MCF 10A (cell line): Measurements from ENCODE around the gene OPCML. TPM values are rescaled to one million over a fixed set of nuclear protein-coding genes. Genes with fewer than 3 reads are reported as not detected.

ENCODE experiments used
- BruUV-seq: library from RNA; stranded (reverse); fragments of 400-500 nt; replicated peaks from 2 replicates; lab custom pipeline; 2021; lab: Mats Ljungman, UMichigan
- CTCF ChIA-PET: fragments of 300-600 bp; sonication (Branson Sonifier 250); formaldehyde crosslinking; extraction: SDS; loops from one replicate; lab custom pipeline; 2021; ENCODE audit warnings: antibody characterized with exemption, inconsistent platforms; lab: Yijun Ruan, JAX
- POLR2A ChIA-PET: fragments of 300-600, 350-650 bp; sonication (Branson Sonifier 250); formaldehyde crosslinking; extraction: SDS; loops from one replicate; lab custom pipeline; 2020; ENCODE audit warnings: antibody characterized with exemption, inconsistent platforms; lab: Yijun Ruan, JAX
- DNase-seq: peaks from one replicate; pipeline ENCODE4 v3.0.0-alpha.2; 2018; ENCODE audit not compliant: unreplicated experiment
- H3K27ac Mint-ChIP-seq: one replicate; pipeline ENCODE4 v1.8.0; 2022; ENCODE audit warnings: mild to moderate bottlenecking, low read depth, mixed read lengths; ENCODE audit not compliant: unreplicated experiment
- H3K27me3 Mint-ChIP-seq: one replicate; pipeline ENCODE4 v1.8.0; 2022; ENCODE audit warnings: mixed read lengths; ENCODE audit not compliant: insufficient read depth, unreplicated experiment
- H3K36me3 Mint-ChIP-seq: one replicate; pipeline ENCODE4 v1.8.0; 2022; ENCODE audit warnings: mild to moderate bottlenecking, moderate library complexity, mixed read lengths; ENCODE audit not compliant: insufficient read depth, unreplicated experiment
- H3K4me1 Mint-ChIP-seq: one replicate; pipeline ENCODE4 v1.8.0; 2022; ENCODE audit warnings: mixed read lengths; ENCODE audit not compliant: insufficient read depth, unreplicated experiment
- H3K4me3 Mint-ChIP-seq: one replicate; pipeline ENCODE4 v1.8.0; 2022; ENCODE audit warnings: mild to moderate bottlenecking, moderate library complexity, mixed read lengths; ENCODE audit not compliant: unreplicated experiment
- H3K9me3 Mint-ChIP-seq: one replicate; pipeline ENCODE4 v1.8.0; 2022; ENCODE audit warnings: mixed read lengths; ENCODE audit not compliant: unreplicated experiment
- intact Hi-C: fragments of 100-400 bp; cut with micrococcal nuclease; formaldehyde crosslinking; loops from 2 replicates; pipeline ENCODE4 v1.14.1; 2022
- total RNA-seq: library from RNA; stranded (reverse); gene quantifications from 2 replicates; pipeline ENCODE4 v1.2.3, GENCODE V29; 2022
- TF ChIP-seq, protein P1 (sequence below): fragments of 200-600 bp; IDR thresholded peaks from one replicate; pipeline ENCODE4 v1.8.0; 2022; ENCODE audit warnings: antibody characterized with exemption, mild to moderate bottlenecking; ENCODE audit not compliant: unreplicated experiment

Gene OPCML
- total RNA-seq, 1 experiment from 2014 or later, result not detected

DNA sequence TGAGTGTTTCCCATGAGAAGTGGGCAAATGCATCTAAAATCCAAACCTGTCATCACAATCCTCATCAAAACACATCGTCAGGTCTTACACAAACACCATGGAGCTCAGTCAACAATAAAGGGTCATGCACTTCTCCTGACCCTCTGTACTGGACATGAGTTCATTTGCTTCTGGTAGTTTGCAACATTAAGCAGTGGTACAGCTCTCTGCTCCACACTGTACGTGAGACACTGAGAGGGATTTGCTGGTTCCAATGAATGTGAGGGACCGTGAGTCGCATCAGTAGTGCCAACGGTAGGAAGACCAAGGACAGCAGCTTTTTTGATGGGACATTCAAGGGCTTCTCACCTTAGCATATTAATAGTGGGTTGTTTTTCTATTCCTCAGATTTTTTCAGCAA, 752.3 kb downstream of the OPCML start:
- Mint-ChIP-seq H3K36me3 (no peaks in the 10 kb centered on the region), H3K27me3 (no peaks in the 10 kb centered on the region), H3K9me3 (peaks cover 37% of the 10 kb centered on the region), H3K4me1 (no peaks in the 10 kb centered on the region), H3K27ac (no peak overlapping the region), H3K4me3 (no peak overlapping the region)
- no peak for DNase-seq
- intact Hi-C loops, result no loop called here
- BruUV-seq, result no TSS peak
- CTCF ChIA-PET, result no interaction called here
- TF ChIP-seq, protein P1, sequence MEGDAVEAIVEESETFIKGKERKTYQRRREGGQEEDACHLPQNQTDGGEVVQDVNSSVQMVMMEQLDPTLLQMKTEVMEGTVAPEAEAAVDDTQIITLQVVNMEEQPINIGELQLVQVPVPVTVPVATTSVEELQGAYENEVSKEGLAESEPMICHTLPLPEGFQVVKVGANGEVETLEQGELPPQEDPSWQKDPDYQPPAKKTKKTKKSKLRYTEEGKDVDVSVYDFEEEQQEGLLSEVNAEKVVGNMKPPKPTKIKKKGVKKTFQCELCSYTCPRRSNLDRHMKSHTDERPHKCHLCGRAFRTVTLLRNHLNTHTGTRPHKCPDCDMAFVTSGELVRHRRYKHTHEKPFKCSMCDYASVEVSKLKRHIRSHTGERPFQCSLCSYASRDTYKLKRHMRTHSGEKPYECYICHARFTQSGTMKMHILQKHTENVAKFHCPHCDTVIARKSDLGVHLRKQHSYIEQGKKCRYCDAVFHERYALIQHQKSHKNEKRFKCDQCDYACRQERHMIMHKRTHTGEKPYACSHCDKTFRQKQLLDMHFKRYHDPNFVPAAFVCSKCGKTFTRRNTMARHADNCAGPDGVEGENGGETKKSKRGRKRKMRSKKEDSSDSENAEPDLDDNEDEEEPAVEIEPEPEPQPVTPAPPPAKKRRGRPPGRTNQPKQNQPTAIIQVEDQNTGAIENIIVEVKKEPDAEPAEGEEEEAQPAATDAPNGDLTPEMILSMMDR, result no peak
- POLR2A ChIA-PET, result no interaction called here

DNA sequence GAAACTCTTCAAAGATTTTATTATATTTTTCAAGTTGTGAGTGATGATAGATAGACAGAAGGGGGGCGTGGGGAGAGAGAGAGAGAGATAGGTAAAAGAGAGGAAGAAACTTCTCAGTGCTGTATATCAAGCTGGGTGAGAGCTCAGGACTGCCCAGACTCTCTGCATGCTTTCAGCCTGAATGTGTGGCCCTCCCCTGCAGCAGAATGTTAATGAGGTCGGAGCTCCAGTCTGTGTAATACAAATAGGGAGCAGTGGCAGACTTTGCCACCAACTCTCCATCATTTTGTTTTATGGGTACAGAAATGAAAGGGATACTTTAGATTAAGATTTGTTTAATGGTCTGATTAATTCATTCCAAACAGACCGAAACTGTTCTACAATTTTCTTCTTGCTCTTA, 752.8 kb downstream of the OPCML start:
- H3K27me3 Mint-ChIP-seq, result no peaks in the 10 kb centered on the region
- DNase-seq, result no peak
- ChIA-PET POLR2A (no interaction called here), CTCF (no interaction called here)
- no peak overlapping the region for H3K27ac Mint-ChIP-seq
- TF ChIP-seq, protein P1, result no peak
- H3K36me3 Mint-ChIP-seq, result no peaks in the 10 kb centered on the region
- no TSS peak for BruUV-seq
- H3K4me3 Mint-ChIP-seq, result no peak overlapping the region
- H3K9me3 Mint-ChIP-seq, result peaks cover 37% of the 10 kb centered on the region
- intact Hi-C loops, result no loop called here
- no peaks in the 10 kb centered on the region for H3K4me1 Mint-ChIP-seq

DNA sequence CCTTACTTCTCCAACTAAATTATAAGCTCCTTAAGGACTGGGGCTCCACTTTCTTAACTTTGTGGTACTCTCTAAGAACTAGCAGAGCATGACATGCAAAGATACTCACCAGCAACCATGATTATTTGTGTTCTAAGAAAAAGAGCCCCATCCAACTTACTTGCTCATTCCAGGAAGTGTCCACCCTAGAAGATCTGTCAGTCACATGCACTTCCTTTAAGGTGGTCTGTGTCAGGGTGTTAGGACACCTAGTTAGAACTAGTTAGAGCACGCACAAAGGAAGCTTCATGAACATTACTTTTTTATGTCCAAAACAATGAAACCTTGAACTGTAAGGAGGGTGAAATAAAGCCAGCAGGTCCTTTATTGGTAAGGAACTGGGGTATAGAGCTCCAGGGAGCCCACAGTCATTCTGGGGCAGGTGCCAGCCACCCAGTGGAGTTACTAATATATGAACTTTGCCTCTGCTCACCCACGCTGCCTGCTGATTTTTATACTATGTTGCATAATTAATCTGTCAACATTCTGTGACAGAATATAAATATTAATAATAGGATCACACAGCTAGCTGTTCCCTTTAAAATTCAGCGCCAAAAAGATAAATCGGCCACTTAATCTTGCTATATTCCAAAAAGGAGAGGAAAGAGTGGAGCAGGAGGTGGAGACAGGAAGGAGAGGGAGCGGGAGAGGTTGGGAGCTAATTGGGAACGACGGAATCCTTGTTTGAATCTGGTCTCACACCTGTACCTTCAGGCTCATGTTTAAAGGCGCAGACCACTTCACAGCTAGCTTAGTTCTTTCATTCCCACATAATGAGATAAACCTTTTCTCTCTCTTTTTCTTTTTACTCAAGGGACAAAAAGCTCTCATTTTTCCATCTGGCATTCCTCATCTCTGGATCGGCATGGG, 755.0 kb downstream of the OPCML start:
- POLR2A ChIA-PET, result interaction anchor here (0.5 kb wide), 1 partner anchor 253 kb away, joined by 4 read pairs; no protein-coding TSS in a partner anchor
- H3K4me3 Mint-ChIP-seq, result no peak overlapping the region

DNA sequence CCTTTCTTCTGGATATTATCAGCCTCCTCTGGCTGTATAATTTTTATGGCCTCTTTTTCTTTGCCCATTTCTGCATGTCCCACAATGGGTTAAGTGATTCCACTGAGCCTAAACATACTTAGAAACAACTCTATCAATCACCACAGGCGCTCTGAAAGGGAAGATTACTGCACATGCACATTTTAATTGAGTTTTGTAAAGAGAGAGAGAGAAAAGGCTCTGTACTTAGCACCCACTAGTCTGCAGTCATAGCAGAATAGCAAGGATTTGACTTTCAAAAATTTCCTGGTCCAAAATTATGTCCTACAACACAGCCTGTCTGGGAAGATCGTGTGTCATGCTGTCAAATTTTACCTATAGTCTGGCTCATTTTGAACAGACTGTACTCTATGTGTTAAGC, 758.5 kb downstream of the OPCML start:
- no peak overlapping the region for H3K4me3 Mint-ChIP-seq
- H3K4me1 Mint-ChIP-seq, result no peaks in the 10 kb centered on the region
- ChIA-PET POLR2A (no interaction called here), CTCF (no interaction called here)
- no peak for DNase-seq
- H3K36me3 Mint-ChIP-seq, result no peaks in the 10 kb centered on the region
- TF ChIP-seq, protein P1, result no peak
- H3K9me3 Mint-ChIP-seq, result peaks cover 55% of the 10 kb centered on the region
- no peak overlapping the region for H3K27ac Mint-ChIP-seq
- no TSS peak for BruUV-seq
- H3K27me3 Mint-ChIP-seq, result no peaks in the 10 kb centered on the region
- intact Hi-C loops, result no loop called here

More for the DNA sequence above, 755.0 kb downstream of the OPCML start:
- DNase-seq, result no peak
- Mint-ChIP-seq H3K4me1 (no peaks in the 10 kb centered on the region), H3K27ac (no peak overlapping the region), H3K36me3 (no peaks in the 10 kb centered on the region), H3K27me3 (no peaks in the 10 kb centered on the region), H3K9me3 (peaks cover 42% of the 10 kb centered on the region)
- CTCF ChIA-PET, result interaction anchor here (0.6 to 0.8 kb wide), 3 partner anchors 23 to 1353 kb away, joined by 3 read pairs; no protein-coding TSS in a partner anchor
- no TSS peak for BruUV-seq
- intact Hi-C loops, result no loop called here
- TF ChIP-seq, protein P1, result no peak
